ENCODE results near the gene ADNP.

- no peak for TF ChIP-seq CTCF (IDR thresholded peaks at IDR 0.05)
- no peak for TF ChIP-seq EZH2phosphoT487 (IDR thresholded peaks at IDR 0.05)
- no peak for TF ChIP-seq EZH2 (IDR thresholded peaks at IDR 0.05)
These were observed 19.5 kb downstream of the ADNP start for GRCh38 chr20:50911716-50912115.
